GM12873 (cell line): ENCODE results near the gene LIMK1.

ENCODE experiments used
- TF ChIP-seq, protein P1 (sequence below): IDR thresholded peaks from 2 replicates; pipeline ENCODE4 v1.5.1; 2012; ENCODE audit warnings: low read depth, mild to moderate bottlenecking, moderate library complexity, low read length, control low read depth; ENCODE audit not compliant: insufficient read depth; ENCODE audit errors: missing control alignments

LIMK1 gene

DNA sequence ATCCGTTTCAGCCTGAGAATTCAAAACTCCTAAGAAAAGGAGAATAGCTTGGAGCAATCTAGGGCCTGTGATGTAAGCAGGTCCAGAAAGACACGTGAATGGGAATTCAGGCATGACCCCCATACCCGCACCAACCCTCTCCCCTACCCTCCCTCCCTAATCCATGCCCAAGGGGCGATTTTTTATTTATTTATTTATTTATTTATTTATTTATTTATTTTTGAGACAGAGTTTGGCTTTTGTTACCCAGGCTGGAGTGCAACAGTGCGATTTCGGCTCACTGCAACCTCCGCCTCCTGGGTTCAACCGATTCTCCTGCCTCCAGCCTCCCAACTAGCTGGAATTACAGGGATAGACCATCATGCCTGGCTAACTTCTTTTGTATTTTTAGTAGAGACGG is 74.0 kb downstream of the LIMK1 start:
- TF ChIP-seq, protein P1, sequence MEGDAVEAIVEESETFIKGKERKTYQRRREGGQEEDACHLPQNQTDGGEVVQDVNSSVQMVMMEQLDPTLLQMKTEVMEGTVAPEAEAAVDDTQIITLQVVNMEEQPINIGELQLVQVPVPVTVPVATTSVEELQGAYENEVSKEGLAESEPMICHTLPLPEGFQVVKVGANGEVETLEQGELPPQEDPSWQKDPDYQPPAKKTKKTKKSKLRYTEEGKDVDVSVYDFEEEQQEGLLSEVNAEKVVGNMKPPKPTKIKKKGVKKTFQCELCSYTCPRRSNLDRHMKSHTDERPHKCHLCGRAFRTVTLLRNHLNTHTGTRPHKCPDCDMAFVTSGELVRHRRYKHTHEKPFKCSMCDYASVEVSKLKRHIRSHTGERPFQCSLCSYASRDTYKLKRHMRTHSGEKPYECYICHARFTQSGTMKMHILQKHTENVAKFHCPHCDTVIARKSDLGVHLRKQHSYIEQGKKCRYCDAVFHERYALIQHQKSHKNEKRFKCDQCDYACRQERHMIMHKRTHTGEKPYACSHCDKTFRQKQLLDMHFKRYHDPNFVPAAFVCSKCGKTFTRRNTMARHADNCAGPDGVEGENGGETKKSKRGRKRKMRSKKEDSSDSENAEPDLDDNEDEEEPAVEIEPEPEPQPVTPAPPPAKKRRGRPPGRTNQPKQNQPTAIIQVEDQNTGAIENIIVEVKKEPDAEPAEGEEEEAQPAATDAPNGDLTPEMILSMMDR, result no peak

DNA sequence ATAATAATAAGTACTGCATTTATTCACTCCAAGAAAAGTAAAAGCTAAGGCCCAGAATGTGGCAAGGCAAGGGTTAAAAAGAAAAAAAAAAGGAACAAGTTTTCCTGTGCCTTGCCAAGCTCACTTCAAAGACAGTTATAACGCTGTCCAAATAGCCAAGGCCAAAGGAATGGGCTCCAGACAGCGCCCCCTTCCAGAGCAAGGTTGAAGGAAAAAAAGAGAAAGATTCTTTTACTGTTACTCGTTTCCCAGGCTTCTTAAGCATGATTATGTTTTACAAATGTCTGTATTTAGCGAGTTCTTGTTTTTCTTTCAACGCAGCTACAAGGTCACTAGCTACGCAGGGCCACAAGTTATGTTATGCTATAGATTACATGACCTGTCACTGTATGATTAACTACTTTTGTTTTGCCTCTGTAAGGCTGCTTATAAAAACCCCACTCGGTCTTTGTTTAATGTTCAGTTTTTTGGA is 81.4 kb downstream of the LIMK1 start:
- TF ChIP-seq, protein P1, result peak; percentile 10

DNA sequence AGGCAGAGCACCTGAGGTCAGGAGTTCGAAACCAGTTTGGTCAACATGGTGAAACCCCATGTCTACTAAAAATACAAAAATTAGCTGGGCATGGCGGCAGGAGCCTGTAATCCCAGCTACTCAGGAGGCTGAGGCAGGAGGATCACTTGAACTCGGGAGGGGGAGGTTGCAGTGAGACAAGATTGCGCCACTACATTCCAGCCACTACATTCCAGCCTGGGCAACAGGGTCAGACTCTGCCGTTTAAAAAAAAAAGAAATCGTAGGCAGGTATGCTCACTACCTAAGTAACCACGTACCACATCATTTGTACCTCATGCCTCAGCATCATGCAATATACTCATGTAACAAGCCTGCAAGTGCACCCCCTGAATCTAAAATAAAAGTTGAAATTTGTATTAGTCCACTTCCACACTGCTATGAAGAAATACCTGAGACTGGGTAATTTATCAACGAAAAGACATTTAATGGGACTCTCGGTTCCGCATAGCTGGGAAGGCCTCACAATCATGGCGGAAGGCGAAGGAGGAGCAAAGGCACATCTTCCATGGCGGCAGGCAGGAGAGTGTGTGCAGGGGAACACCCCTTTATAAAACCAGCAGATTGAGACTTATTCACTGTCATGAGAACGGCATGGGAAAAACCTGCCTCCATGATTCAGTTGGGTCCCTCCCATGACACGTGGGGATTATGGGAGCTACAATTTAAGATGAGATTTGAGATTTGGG is 82.4 kb downstream of the LIMK1 start:
- TF ChIP-seq, protein P1, result no peak
